ENCODE results near the gene ZNF428.
A peak's percentile ranks its signal among the peaks of the same experiment; 100 is the strongest.
"Not testable (repeated sequence)": the region's sequence is repeated elsewhere in the genome, so short reads cannot be mapped to it uniquely, and the experiment has no call there.

Gene ZNF428

GRCh38 chr19:43639519-43640423 is 20.3 kb upstream of the ZNF428 start, which contains the start of gene CADM4:
CADM4 (minus strand) TSS chr19:43639850; CDS start chr19:43639790, 60 bp downstream.
- DNase-seq, result peak; percentile 46

GRCh38 chr19:43638995-43639518 is 19.6 kb upstream of the ZNF428 start:
- no peak for DNase-seq

GRCh38 chr19:43638214-43638994 is 19.0 kb upstream of the ZNF428 start:
- DNase-seq, result no peak

- no peak for DNase-seq
Observed at GRCh38 chr19:43636121-43636683, 16.8 kb upstream of the ZNF428 start.

- DNase-seq, result not testable (repeated sequence)
Observed at GRCh38 chr19:43635561-43635940, 16.1 kb upstream of the ZNF428 start.

- DNase-seq, result no peak
Observed at GRCh38 chr19:43634872-43635560, 15.6 kb upstream of the ZNF428 start.

GRCh38 chr19:43634506-43634871 is 15.1 kb upstream of the ZNF428 start:
- no peak for DNase-seq

GRCh38 chr19:43634068-43634467 is 14.6 kb upstream of the ZNF428 start:
- DNase-seq, result no peak

- DNase-seq, result no peak
Observed at GRCh38 chr19:43633520-43633919, 14.1 kb upstream of the ZNF428 start.

GRCh38 chr19:43631491-43631890 is 12.1 kb upstream of the ZNF428 start:
- DNase-seq, result no peak

GRCh38 chr19:43628646-43629326 is 9.4 kb upstream of the ZNF428 start:
- no peak for DNase-seq

GRCh38 chr19:43626838-43627237 is 7.4 kb upstream of the ZNF428 start:
- DNase-seq, result no peak

- no peak for DNase-seq
Observed at GRCh38 chr19:43625918-43626579, 6.6 kb upstream of the ZNF428 start.

- DNase-seq, result no peak
Observed at GRCh38 chr19:43624933-43625332, 5.5 kb upstream of the ZNF428 start.

- DNase-seq, result no peak
Observed at GRCh38 chr19:43623889-43624670, 4.7 kb upstream of the ZNF428 start.

GRCh38 chr19:43622956-43623355 is 3.5 kb upstream of the ZNF428 start:
- no peak for DNase-seq

- DNase-seq, result no peak
Observed at GRCh38 chr19:43622070-43622469, 2.6 kb upstream of the ZNF428 start.

GRCh38 chr19:43620061-43621001 is 902 bp upstream of the ZNF428 start:
- no peak for DNase-seq

GRCh38 chr19:43618921-43619261 is 538 bp downstream of the ZNF428 start:
- DNase-seq, result peak; percentile 78

GRCh38 chr19:43616954-43617353 is 2.5 kb downstream of the ZNF428 start:
- no peak for DNase-seq
